ENCODE results near the gene NGRN.

Gene NGRN

GRCh38 chr15:90222547-90222946 is 42.9 kb upstream of the NGRN start:
- Histone ChIP-seq H3K79me2 (peaks cover 9% of the 10 kb centered on the region), H3K4me2 (ENCODE audit: low read length) (no peak overlapping the region), H3K9ac (no peak overlapping the region), H3K27me3 (ENCODE audit: control insufficient read depth, insufficient read depth, low read length) (no peaks in the 10 kb centered on the region), H3K4me3 (ENCODE audit: low read depth, low read length) (no peak overlapping the region), H2AFZ (no peak overlapping the region), H3K4me1 (peaks cover 14% of the 10 kb centered on the region), H3K36me3 (ENCODE audit: control insufficient read depth, insufficient read depth, low read length) (no peaks in the 10 kb centered on the region), H3K9me3 (ENCODE audit: control insufficient read depth, low read length) (no peaks in the 10 kb centered on the region), H3K27ac (peak overlapping the region; percentile 92)
- TF ChIP-seq CTCF (IDR thresholded peaks at IDR 0.05): no peak

GRCh38 chr15:90223441-90224165 is 41.9 kb upstream of the NGRN start:
- peaks cover under 1% of the 10 kb centered on the region for H3K79me2 ChIP-seq
- H3K27ac ChIP-seq: no peak overlapping the region
- H3K4me3 ChIP-seq (ENCODE audit: low read depth, low read length): no peak overlapping the region
- no peak overlapping the region for H3K4me2 ChIP-seq (ENCODE audit: low read length)
- no peak overlapping the region for H2AFZ ChIP-seq
- H3K9me3 ChIP-seq (ENCODE audit: control insufficient read depth, low read length): no peaks in the 10 kb centered on the region
- no peak overlapping the region for H3K9ac ChIP-seq
- H3K4me1 ChIP-seq: peaks cover 14% of the 10 kb centered on the region
- no peak for TF ChIP-seq CTCF (IDR thresholded peaks at IDR 0.05)
- H3K27me3 ChIP-seq (ENCODE audit: control insufficient read depth, insufficient read depth, low read length): no peaks in the 10 kb centered on the region
- no peaks in the 10 kb centered on the region for H3K36me3 ChIP-seq (ENCODE audit: control insufficient read depth, insufficient read depth, low read length)

GRCh38 chr15:90225047-90225446 is 40.4 kb upstream of the NGRN start:
- no peak for TF ChIP-seq CTCF (IDR thresholded peaks at IDR 0.05)
- no peak overlapping the region for H3K9ac ChIP-seq

GRCh38 chr15:90225504-90226234 is 39.8 kb upstream of the NGRN start:
- no peak overlapping the region for H3K27ac ChIP-seq
- peaks cover 15% of the 10 kb centered on the region for H3K4me1 ChIP-seq
- no peak overlapping the region for H3K9ac ChIP-seq
- H3K36me3 ChIP-seq (ENCODE audit: control insufficient read depth, insufficient read depth, low read length): no peaks in the 10 kb centered on the region
- H3K4me3 ChIP-seq (ENCODE audit: low read depth, low read length): no peak overlapping the region
- no peak overlapping the region for H2AFZ ChIP-seq
- no peak overlapping the region for H3K4me2 ChIP-seq (ENCODE audit: low read length)
- H3K9me3 ChIP-seq (ENCODE audit: control insufficient read depth, low read length): no peaks in the 10 kb centered on the region
- no peaks in the 10 kb centered on the region for H3K27me3 ChIP-seq (ENCODE audit: control insufficient read depth, insufficient read depth, low read length)
- no peak for TF ChIP-seq CTCF (IDR thresholded peaks at IDR 0.05)
- H3K79me2 ChIP-seq: no peaks in the 10 kb centered on the region

More at GRCh38 chr15:90225047-90225446, 40.4 kb upstream of the NGRN start:
- Histone ChIP-seq H3K27me3 (ENCODE audit: control insufficient read depth, insufficient read depth, low read length) (no peaks in the 10 kb centered on the region), H2AFZ (no peak overlapping the region), H3K9me3 (ENCODE audit: control insufficient read depth, low read length) (no peaks in the 10 kb centered on the region), H3K4me1 (peaks cover 14% of the 10 kb centered on the region), H3K4me3 (ENCODE audit: low read depth, low read length) (no peak overlapping the region), H3K27ac (no peak overlapping the region), H3K4me2 (ENCODE audit: low read length) (no peak overlapping the region), H3K36me3 (ENCODE audit: control insufficient read depth, insufficient read depth, low read length) (no peaks in the 10 kb centered on the region), H3K79me2 (no peaks in the 10 kb centered on the region)
